ENCODE data around the gene TAS1R2. TPM values are rescaled to one million over a fixed set of nuclear protein-coding genes. Genes with fewer than 3 reads are reported as not detected.

TAS1R2 gene
- total RNA-seq, 2 donors from 2014 or later: not detected

DNA sequence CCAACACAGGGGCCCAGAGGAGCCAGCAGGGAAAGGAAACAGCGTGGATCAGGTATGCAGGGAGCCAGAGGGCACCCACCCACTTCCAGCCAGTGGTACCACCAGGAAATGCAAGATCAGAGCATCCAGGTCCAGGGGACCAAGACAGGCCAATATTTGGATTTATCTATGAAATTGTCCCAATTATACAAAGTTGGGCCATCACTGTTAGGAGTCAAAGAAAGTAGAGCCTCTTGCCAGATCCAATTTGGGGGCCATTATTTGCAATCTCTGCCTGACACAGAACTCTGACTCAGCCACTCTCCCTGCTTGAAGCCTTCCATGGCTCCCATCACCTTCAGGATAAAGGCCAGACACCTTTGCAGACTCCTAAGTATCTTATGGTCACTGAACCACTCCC lies 21.1 kb upstream of the TAS1R2 start:
- Mint-ChIP-seq H3K27ac (no peak overlapping the region), H3K4me1 (no peaks in the 10 kb centered on the region)
- no peaks in the 10 kb centered on the region for H3K9me3 ChIP-seq (ENCODE audit: control insufficient read depth, low read length, poor library complexity, severe bottlenecking)

DNA sequence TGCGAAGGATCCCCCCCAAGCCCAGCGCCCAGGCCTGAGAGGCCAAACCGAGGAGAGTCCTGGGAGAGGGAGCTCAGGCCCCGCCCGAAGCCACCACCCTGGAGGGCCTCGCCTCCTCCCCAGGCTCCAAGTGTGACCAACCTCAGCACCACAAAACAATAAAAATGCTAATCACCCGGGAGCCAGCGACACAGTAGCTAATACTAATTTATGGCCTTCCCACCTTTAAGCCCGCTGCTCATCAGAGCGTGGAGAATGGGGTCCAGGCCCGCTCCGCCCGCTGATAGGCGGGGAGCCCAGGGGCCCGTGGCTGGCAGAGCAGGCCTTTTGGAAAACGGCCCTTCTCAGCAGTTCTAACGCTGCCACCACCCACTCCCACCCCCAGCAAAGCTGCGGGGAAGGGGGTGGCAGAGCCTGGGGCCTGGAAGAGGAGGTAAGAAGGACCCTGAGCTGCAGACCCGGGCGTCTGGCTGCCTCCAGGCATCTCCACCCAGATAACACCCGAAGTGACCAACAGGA lies 20.4 kb upstream of the TAS1R2 start:
- no peaks in the 10 kb centered on the region for H3K9me3 ChIP-seq (ENCODE audit: control insufficient read depth, low read length, poor library complexity, severe bottlenecking)
- Mint-ChIP-seq H3K27ac (no peak overlapping the region), H3K27me3 (no peaks in the 10 kb centered on the region), H3K4me1 (no peaks in the 10 kb centered on the region), H3K4me3 (no peak overlapping the region), H3K36me3 (ENCODE audit: low read depth) (no peaks in the 10 kb centered on the region)
- ATAC-seq: no peak
- no peak for DNase-seq

More for the DNA sequence above, 21.1 kb upstream of the TAS1R2 start:
- no peak for DNase-seq
- ATAC-seq: no peak
- Mint-ChIP-seq H3K36me3 (ENCODE audit: low read depth) (no peaks in the 10 kb centered on the region), H3K27me3 (no peaks in the 10 kb centered on the region), H3K4me3 (no peak overlapping the region)

- ATAC-seq (no peak), DNase-seq (no peak)
- Mint-ChIP-seq H3K4me3 (no peak overlapping the region), H3K27me3 (no peaks in the 10 kb centered on the region), H3K27ac (no peak overlapping the region), H3K36me3 (ENCODE audit: low read depth) (no peaks in the 10 kb centered on the region), H3K4me1 (no peaks in the 10 kb centered on the region)
- H3K9me3 ChIP-seq (ENCODE audit: control insufficient read depth, low read length, poor library complexity, severe bottlenecking): no peaks in the 10 kb centered on the region
Observed at GRCh38 chr1:18879215-18879790, 19.8 kb upstream of the TAS1R2 start.

GRCh38 chr1:18878538-18879214 lies 19.2 kb upstream of the TAS1R2 start:
- no peaks in the 10 kb centered on the region for H3K27me3 Mint-ChIP-seq
- H3K36me3 Mint-ChIP-seq (ENCODE audit: low read depth): no peaks in the 10 kb centered on the region
- no peak overlapping the region for H3K27ac Mint-ChIP-seq
- no peaks in the 10 kb centered on the region for H3K9me3 ChIP-seq (ENCODE audit: control insufficient read depth, low read length, poor library complexity, severe bottlenecking)
- no peaks in the 10 kb centered on the region for H3K4me1 Mint-ChIP-seq
- ATAC-seq (no peak), DNase-seq (no peak)
- H3K4me3 Mint-ChIP-seq: no peak overlapping the region

DNA sequence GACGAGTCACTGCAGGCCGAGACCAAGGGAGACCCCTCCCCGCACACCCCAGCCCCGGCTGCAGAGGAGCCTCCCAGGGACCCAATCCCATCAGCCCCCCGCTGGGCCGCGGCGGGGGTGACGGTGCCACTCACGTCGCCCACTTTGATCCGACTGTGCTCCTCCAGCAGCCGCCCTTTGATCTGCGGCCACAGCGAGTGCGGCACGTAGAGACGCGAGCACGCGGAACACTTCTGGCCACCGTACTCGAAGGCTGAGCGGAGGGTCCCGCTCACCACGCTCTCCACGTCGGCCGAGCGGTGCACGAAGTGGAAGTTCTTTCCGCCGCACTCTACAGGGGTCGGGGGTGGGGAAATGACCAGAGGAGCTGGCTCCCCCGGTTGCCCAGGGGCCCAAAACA lies 17.8 kb upstream of the TAS1R2 start:
- H3K27me3 Mint-ChIP-seq: no peaks in the 10 kb centered on the region
- DNase-seq: no peak
- no peaks in the 10 kb centered on the region for H3K9me3 ChIP-seq (ENCODE audit: control insufficient read depth, low read length, poor library complexity, severe bottlenecking)
- H3K4me3 Mint-ChIP-seq: no peak overlapping the region
- H3K27ac Mint-ChIP-seq: no peak overlapping the region
- ATAC-seq: no peak
- no peaks in the 10 kb centered on the region for H3K4me1 Mint-ChIP-seq
- H3K36me3 Mint-ChIP-seq (ENCODE audit: low read depth): no peaks in the 10 kb centered on the region

- H3K4me3 Mint-ChIP-seq: no peak overlapping the region
- no peak overlapping the region for H3K27ac Mint-ChIP-seq
- ATAC-seq (no peak), DNase-seq (no peak)
- no peaks in the 10 kb centered on the region for H3K27me3 Mint-ChIP-seq
- no peaks in the 10 kb centered on the region for H3K36me3 Mint-ChIP-seq (ENCODE audit: low read depth)
- H3K9me3 ChIP-seq (ENCODE audit: control insufficient read depth, low read length, poor library complexity, severe bottlenecking): no peaks in the 10 kb centered on the region
- H3K4me1 Mint-ChIP-seq: no peaks in the 10 kb centered on the region
Observed at GRCh38 chr1:18876210-18876609, 16.8 kb upstream of the TAS1R2 start.

- no peak overlapping the region for H3K4me3 Mint-ChIP-seq
- no peaks in the 10 kb centered on the region for H3K9me3 ChIP-seq (ENCODE audit: control insufficient read depth, low read length, poor library complexity, severe bottlenecking)
- no peaks in the 10 kb centered on the region for H3K4me1 Mint-ChIP-seq
- H3K27me3 Mint-ChIP-seq: no peaks in the 10 kb centered on the region
- ATAC-seq: no peak
- DNase-seq: no peak
- no peak overlapping the region for H3K27ac Mint-ChIP-seq
- H3K36me3 Mint-ChIP-seq (ENCODE audit: low read depth): no peaks in the 10 kb centered on the region
Observed at GRCh38 chr1:18875796-18876128, 16.3 kb upstream of the TAS1R2 start.

- no peak overlapping the region for H3K4me3 Mint-ChIP-seq
- no peaks in the 10 kb centered on the region for H3K9me3 ChIP-seq (ENCODE audit: control insufficient read depth, low read length, poor library complexity, severe bottlenecking)
- no peaks in the 10 kb centered on the region for H3K36me3 Mint-ChIP-seq (ENCODE audit: low read depth)
- DNase-seq (peak; percentile 38 to 59 (median 45)), ATAC-seq (peak; percentile 73)
- H3K27me3 Mint-ChIP-seq: no peaks in the 10 kb centered on the region
- no peaks in the 10 kb centered on the region for H3K4me1 Mint-ChIP-seq
- H3K27ac Mint-ChIP-seq: no peak overlapping the region
Observed at GRCh38 chr1:18875107-18875795, 15.8 kb upstream of the TAS1R2 start.

- Mint-ChIP-seq H3K4me1 (no peaks in the 10 kb centered on the region), H3K4me3 (no peak overlapping the region), H3K27ac (no peak overlapping the region), H3K27me3 (no peaks in the 10 kb centered on the region), H3K36me3 (ENCODE audit: low read depth) (no peaks in the 10 kb centered on the region)
- no peaks in the 10 kb centered on the region for H3K9me3 ChIP-seq (ENCODE audit: control insufficient read depth, low read length, poor library complexity, severe bottlenecking)
- no peak for ATAC-seq
- DNase-seq: no peak
Observed at GRCh38 chr1:18874600-18874999, 15.1 kb upstream of the TAS1R2 start.

GRCh38 chr1:18874036-18874435 lies 14.6 kb upstream of the TAS1R2 start:
- Mint-ChIP-seq H3K27ac (no peak overlapping the region), H3K27me3 (peaks cover 3% of the 10 kb centered on the region), H3K4me3 (no peak overlapping the region), H3K36me3 (ENCODE audit: low read depth) (no peaks in the 10 kb centered on the region), H3K4me1 (no peaks in the 10 kb centered on the region)
- ATAC-seq (no peak), DNase-seq (no peak)
- H3K9me3 ChIP-seq (ENCODE audit: control insufficient read depth, low read length, poor library complexity, severe bottlenecking): no peaks in the 10 kb centered on the region

DNA sequence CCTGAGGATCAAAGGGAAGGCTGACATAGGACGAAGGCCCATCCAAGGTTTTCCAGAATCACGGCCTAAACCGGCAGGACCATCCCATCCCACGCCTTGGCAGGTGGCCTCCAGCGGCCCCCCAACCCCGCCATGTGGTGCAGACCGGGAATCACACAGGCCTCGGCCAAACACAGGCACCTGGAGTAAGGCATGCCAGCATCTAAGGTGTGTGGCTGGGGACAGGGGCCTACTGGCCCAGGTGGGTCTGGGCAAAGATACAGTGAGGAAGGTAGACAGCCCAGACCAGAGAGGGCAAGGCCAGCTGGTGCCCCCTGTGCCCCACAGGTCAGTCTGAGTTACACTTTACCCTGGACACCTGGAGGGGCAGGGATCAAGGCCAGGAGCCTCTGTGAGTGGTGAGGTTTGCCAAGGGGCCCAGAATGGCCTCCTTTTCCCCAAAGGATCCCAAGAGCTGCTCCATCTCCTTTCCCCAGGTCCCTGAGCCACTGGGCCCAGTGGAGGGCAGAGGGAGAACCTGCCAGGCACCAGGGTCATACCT lies 12.7 kb upstream of the TAS1R2 start:
- H3K36me3 Mint-ChIP-seq (ENCODE audit: low read depth): no peaks in the 10 kb centered on the region
- no peak overlapping the region for H3K27ac Mint-ChIP-seq
- DNase-seq (no peak), ATAC-seq (no peak)
- H3K27me3 Mint-ChIP-seq: peaks cover 11% of the 10 kb centered on the region
- no peaks in the 10 kb centered on the region for H3K4me1 Mint-ChIP-seq
- no peaks in the 10 kb centered on the region for H3K9me3 ChIP-seq (ENCODE audit: control insufficient read depth, low read length, poor library complexity, severe bottlenecking)
- H3K4me3 Mint-ChIP-seq: no peak overlapping the region

DNA sequence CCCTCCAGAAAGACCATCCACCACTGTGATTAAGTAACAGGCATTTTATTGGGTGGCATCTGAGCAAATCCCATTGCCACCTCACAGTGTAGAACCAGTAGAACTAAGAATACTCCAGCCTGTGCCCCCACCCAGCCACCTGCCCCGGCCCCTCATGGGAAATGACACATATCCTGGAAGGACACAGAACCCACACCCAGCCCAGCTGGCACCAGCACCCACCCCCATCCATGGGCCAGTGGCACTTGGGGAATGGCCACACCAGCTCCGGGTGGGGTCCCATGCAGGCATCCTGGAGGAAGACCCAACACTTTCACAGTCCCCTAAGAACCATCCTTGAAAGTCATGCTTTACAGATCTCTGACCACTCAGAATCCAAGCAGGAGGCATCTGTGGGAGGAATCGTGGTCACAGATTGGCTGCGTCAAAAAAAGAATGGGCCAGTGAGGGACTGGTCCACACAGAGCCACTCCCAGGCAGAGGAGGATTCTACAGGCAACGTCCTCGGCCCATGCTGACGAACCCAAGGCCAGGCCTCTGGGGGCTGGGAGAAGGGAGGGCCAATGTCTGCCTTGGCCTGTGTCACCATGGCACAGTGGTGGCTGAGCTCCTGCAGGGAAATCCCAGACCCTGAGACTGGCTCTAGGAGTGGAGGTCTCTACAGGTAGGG lies 12.1 kb upstream of the TAS1R2 start:
- Mint-ChIP-seq H3K4me1 (no peaks in the 10 kb centered on the region), H3K36me3 (ENCODE audit: low read depth) (no peaks in the 10 kb centered on the region), H3K4me3 (no peak overlapping the region), H3K27ac (no peak overlapping the region), H3K27me3 (peaks cover 16% of the 10 kb centered on the region)
- DNase-seq (no peak), ATAC-seq (no peak)
- H3K9me3 ChIP-seq (ENCODE audit: control insufficient read depth, low read length, poor library complexity, severe bottlenecking): no peaks in the 10 kb centered on the region

- peak overlapping the region; percentile 37 for H3K27ac Mint-ChIP-seq
- H3K4me1 Mint-ChIP-seq: no peaks in the 10 kb centered on the region
- H3K9me3 ChIP-seq (ENCODE audit: control insufficient read depth, low read length, poor library complexity, severe bottlenecking): no peaks in the 10 kb centered on the region
- DNase-seq (no peak), ATAC-seq (no peak)
- no peak overlapping the region for H3K4me3 Mint-ChIP-seq
- no peaks in the 10 kb centered on the region for H3K36me3 Mint-ChIP-seq (ENCODE audit: low read depth)
- peaks cover 16% of the 10 kb centered on the region for H3K27me3 Mint-ChIP-seq
Observed at GRCh38 chr1:18870957-18871356, 11.5 kb upstream of the TAS1R2 start.
